ENCODE measurements around the gene PTPRR. TPM values are rescaled to one million over a fixed set of nuclear protein-coding genes. Genes with fewer than 3 reads are reported as not detected.

Gene PTPRR
- total RNA-seq, 4 donors from 2014 or later = not detected

- H3K27ac ChIP-seq = no peak overlapping the region
- H3K27me3 ChIP-seq = no peaks in the 10 kb centered on the region
- H3K36me3 ChIP-seq = no peaks in the 10 kb centered on the region
- no peak overlapping the region for H3K4me3 ChIP-seq
- H3K9me3 ChIP-seq = no peaks in the 10 kb centered on the region
- no peak for DNase-seq (ENCODE audit: low spot score in 2 of 2)
- H3K4me1 ChIP-seq = no peaks in the 10 kb centered on the region
- TF ChIP-seq EP300 (IDR thresholded peaks at IDR 0.05) (no peak), POLR2AphosphoS5 (IDR thresholded peaks at IDR 0.05) (no peak)
- TF ChIP-seq, protein P1, sequence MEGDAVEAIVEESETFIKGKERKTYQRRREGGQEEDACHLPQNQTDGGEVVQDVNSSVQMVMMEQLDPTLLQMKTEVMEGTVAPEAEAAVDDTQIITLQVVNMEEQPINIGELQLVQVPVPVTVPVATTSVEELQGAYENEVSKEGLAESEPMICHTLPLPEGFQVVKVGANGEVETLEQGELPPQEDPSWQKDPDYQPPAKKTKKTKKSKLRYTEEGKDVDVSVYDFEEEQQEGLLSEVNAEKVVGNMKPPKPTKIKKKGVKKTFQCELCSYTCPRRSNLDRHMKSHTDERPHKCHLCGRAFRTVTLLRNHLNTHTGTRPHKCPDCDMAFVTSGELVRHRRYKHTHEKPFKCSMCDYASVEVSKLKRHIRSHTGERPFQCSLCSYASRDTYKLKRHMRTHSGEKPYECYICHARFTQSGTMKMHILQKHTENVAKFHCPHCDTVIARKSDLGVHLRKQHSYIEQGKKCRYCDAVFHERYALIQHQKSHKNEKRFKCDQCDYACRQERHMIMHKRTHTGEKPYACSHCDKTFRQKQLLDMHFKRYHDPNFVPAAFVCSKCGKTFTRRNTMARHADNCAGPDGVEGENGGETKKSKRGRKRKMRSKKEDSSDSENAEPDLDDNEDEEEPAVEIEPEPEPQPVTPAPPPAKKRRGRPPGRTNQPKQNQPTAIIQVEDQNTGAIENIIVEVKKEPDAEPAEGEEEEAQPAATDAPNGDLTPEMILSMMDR (IDR thresholded peaks at IDR 0.05) = peak; percentile 42 to 49
- 1% methylated on average over 4 of the region's 4 CpGs for WGBS
Measured at GRCh38 chr12:70733385-70733784, 187.2 kb downstream of the PTPRR start.

GRCh38 chr12:70732287-70732686 is 188.3 kb downstream of the PTPRR start:
- H3K9me3 ChIP-seq = no peaks in the 10 kb centered on the region
- no peaks in the 10 kb centered on the region for H3K4me1 ChIP-seq
- no peaks in the 10 kb centered on the region for H3K27me3 ChIP-seq
- 67% methylated on average over 8 of the region's 8 CpGs for WGBS
- H3K36me3 ChIP-seq = no peaks in the 10 kb centered on the region
- DNase-seq (ENCODE audit: low spot score in 2 of 2) = no peak
- H3K4me3 ChIP-seq = no peak overlapping the region
- no peak for TF ChIP-seq POLR2A (IDR thresholded peaks at IDR 0.05)
- no peak for TF ChIP-seq POLR2AphosphoS5 (IDR thresholded peaks at IDR 0.05)
- TF ChIP-seq, protein P1 (IDR thresholded peaks at IDR 0.05) = no peak
- no peak for TF ChIP-seq EP300 (IDR thresholded peaks at IDR 0.05)
- H3K27ac ChIP-seq = no peak overlapping the region

- Histone ChIP-seq H3K4me1 (no peaks in the 10 kb centered on the region), H3K36me3 (no peaks in the 10 kb centered on the region), H3K9me3 (no peaks in the 10 kb centered on the region), H3K27ac (no peak overlapping the region), H3K27me3 (no peaks in the 10 kb centered on the region), H3K4me3 (no peak overlapping the region)
- no peak for DNase-seq (ENCODE audit: low spot score in 2 of 2)
- TF ChIP-seq EP300 (IDR thresholded peaks at IDR 0.05) (no peak), POLR2AphosphoS5 (IDR thresholded peaks at IDR 0.05) (no peak), POLR2A (IDR thresholded peaks at IDR 0.05) (no peak)
- TF ChIP-seq, protein P1 (IDR thresholded peaks at IDR 0.05) = no peak
- WGBS = 87% methylated on average over 2 of the region's 2 CpGs
Measured at GRCh38 chr12:70730675-70731180, 189.8 kb downstream of the PTPRR start.

- Histone ChIP-seq H3K4me3 (no peak overlapping the region), H3K27ac (no peak overlapping the region), H3K27me3 (no peaks in the 10 kb centered on the region), H3K36me3 (no peaks in the 10 kb centered on the region), H3K4me1 (no peaks in the 10 kb centered on the region), H3K9me3 (no peaks in the 10 kb centered on the region)
- DNase-seq (ENCODE audit: low spot score in 2 of 2) = no peak
- 87% methylated on average over 2 of the region's 2 CpGs for WGBS
- no peak for TF ChIP-seq POLR2A (IDR thresholded peaks at IDR 0.05)
- TF ChIP-seq, protein P1 (IDR thresholded peaks at IDR 0.05) = no peak
- TF ChIP-seq EP300 (IDR thresholded peaks at IDR 0.05) = no peak
- no peak for TF ChIP-seq POLR2AphosphoS5 (IDR thresholded peaks at IDR 0.05)
Measured at GRCh38 chr12:70724444-70724843, 196.1 kb downstream of the PTPRR start.

- H3K36me3 ChIP-seq = no peaks in the 10 kb centered on the region
- no peaks in the 10 kb centered on the region for H3K9me3 ChIP-seq
- TF ChIP-seq POLR2AphosphoS5 (IDR thresholded peaks at IDR 0.05) = no peak
- no peak for TF ChIP-seq POLR2A (IDR thresholded peaks at IDR 0.05)
- TF ChIP-seq EP300 (IDR thresholded peaks at IDR 0.05) = no peak
- TF ChIP-seq, protein P1 (IDR thresholded peaks at IDR 0.05) = no peak
- H3K4me3 ChIP-seq = no peak overlapping the region
- no peaks in the 10 kb centered on the region for H3K27me3 ChIP-seq
- H3K27ac ChIP-seq = no peak overlapping the region
- WGBS = 69% methylated on average over 6 of the region's 6 CpGs
- DNase-seq (ENCODE audit: low spot score in 2 of 2) = no peak
- H3K4me1 ChIP-seq = no peaks in the 10 kb centered on the region
Measured at GRCh38 chr12:70722584-70723343, 197.8 kb downstream of the PTPRR start.

Data from suprapubic skin (tissue), 4 donors.